IgD-negative memory B cell (primary cell): ENCODE measurements around the gene IFNGR2. TPM values are rescaled to one million over a fixed set of nuclear protein-coding genes. Genes with fewer than 3 reads are reported as not detected.
A peak's percentile ranks its signal among the peaks of the same experiment; 100 is the strongest.
"Not testable (repeated sequence)": the region's sequence is repeated elsewhere in the genome, so short reads cannot be mapped to it uniquely, and the experiment has no call there.

Source experiments
- H3K27ac Mint-ChIP-seq, 3 donors: one replicate each; pipeline ENCODE4 v1.8.0; 2020 to 2022; ENCODE audit warnings: mild to moderate bottlenecking in 3 of 3, mixed read lengths in 3 of 3, moderate library complexity in 1 of 3
- H3K27me3 Mint-ChIP-seq: one replicate; pipeline ENCODE4 v1.8.0; 2021; ENCODE audit warnings: mixed read lengths
- H3K36me3 Mint-ChIP-seq: one replicate; pipeline ENCODE4 v1.8.0; 2020; ENCODE audit warnings: mild to moderate bottlenecking, mixed read lengths
- H3K4me1 Mint-ChIP-seq, 3 donors: one replicate each; pipeline ENCODE4 v1.8.0; 2020 to 2022; ENCODE audit warnings: mixed read lengths in 3 of 3, mild to moderate bottlenecking in 1 of 3
- H3K4me3 Mint-ChIP-seq, 4 donors: one replicate each; pipeline ENCODE4 v1.8.0; 2020 to 2022; ENCODE audit warnings: mild to moderate bottlenecking in 4 of 4, mixed read lengths in 4 of 4, moderate library complexity in 3 of 4
- H3K9me3 Mint-ChIP-seq, 3 donors: one replicate each; pipeline ENCODE4 v1.8.0; 2020 to 2021; ENCODE audit warnings: mixed read lengths in 3 of 3, mild to moderate bottlenecking in 1 of 3
- polyA plus RNA-seq: library from polyadenylated mRNA; unstranded; fragments of 300-500 nt; fragmentation: Illumina TruSeq; gene quantifications from one replicate; pipeline ENCODE4 v1.2.3, GENCODE V29; 2021

IFNGR2 gene
- polyA plus RNA-seq, 1 donor from 2014 or later, result 131 TPM

- Mint-ChIP-seq H3K4me3 (no peak overlapping the region), H3K27me3 (no peaks in the 10 kb centered on the region), H3K27ac (peak overlapping the region in 1 of 3 donors; percentile 39), H3K36me3 (peaks cover 5% of the 10 kb centered on the region), H3K9me3 (no peaks in the 10 kb centered on the region), H3K4me1 (no peaks in the 10 kb centered on the region)
Measured at GRCh38 chr21:33452362-33452761, 49.1 kb downstream of the IFNGR2 start.

DNA sequence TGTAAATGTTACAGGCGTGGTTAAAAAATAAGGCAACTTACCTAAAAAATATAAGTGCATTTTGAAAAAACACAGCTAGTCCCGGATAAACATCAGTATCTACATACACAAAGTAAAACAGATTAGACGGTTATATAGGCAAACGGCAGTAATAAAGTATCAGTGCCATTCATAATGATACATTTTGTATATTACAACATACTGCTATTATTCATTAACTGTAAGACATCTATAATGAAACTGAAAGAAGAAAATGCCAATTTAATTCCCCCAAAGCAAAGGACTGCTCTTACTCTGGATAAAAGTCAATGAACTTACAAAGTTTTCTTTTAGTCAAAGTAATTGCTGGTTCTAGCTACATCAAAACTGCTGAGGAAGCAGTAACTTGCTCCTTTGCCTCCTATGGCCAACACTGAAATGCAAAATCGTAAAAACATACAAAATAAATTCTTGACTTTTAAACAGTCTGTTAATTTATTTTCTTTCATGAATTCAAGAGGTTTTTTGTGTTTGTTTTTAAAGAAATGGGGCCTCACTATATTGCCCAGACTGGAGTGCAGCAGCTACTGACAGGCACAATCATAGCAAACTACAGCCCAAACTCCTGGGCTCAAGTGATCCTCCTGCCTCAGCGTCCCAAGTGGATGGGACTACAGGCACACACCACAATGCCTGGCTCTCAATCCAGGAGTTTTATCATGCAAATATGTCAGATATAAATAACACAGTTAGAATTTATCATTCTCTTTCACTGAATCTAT, 52.7 kb downstream of the IFNGR2 start:
- H3K27me3 Mint-ChIP-seq, result no peaks in the 10 kb centered on the region
- H3K9me3 Mint-ChIP-seq, result no peaks in the 10 kb centered on the region
- peaks cover 3% of the 10 kb centered on the region for H3K36me3 Mint-ChIP-seq
- H3K27ac Mint-ChIP-seq, result no peak overlapping the region
- no peaks in the 10 kb centered on the region for H3K4me1 Mint-ChIP-seq
- H3K4me3 Mint-ChIP-seq, result no peak overlapping the region

- no peaks in the 10 kb centered on the region for H3K9me3 Mint-ChIP-seq
- no peak overlapping the region for H3K4me3 Mint-ChIP-seq
- H3K27me3 Mint-ChIP-seq, result no peaks in the 10 kb centered on the region
- H3K27ac Mint-ChIP-seq, result no peak overlapping the region
- H3K4me1 Mint-ChIP-seq, result no peaks in the 10 kb centered on the region
- peaks cover 3% of the 10 kb centered on the region for H3K36me3 Mint-ChIP-seq
Measured at GRCh38 chr21:33458861-33459260, 55.6 kb downstream of the IFNGR2 start.

DNA sequence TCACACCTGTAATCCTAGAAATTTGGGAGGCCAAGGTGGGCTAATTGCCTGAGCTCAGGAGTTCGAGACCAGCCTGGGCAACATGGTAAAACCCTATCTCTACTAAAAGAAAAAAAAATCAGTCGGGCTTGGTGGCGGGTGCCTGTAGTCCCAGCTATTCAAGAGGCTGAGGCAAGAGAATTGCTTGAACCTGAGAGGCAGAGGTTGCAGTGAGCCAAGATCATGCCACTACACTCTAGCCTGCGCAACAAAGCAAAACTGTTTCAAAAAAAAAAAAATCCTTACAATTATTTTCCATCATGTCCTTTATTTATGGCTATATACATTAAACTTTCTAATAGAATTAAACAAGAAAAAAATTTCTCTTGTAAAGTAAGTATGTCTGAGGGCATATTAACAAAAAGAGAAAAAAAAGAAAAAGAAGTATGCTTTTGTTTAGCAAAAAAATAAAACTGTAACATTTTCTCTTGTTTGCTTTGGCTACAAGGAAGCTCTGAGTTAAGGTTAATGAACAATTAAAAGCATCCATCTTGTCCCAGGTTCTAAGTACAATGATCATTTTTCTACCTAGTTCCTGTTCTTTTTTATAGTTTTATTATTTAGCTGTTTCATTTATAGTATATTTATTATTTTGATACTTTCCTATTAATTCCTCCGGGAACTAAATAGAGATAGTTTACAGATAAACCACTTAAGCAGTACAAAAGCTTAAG, 58.5 kb downstream of the IFNGR2 start:
- no peaks in the 10 kb centered on the region for H3K27me3 Mint-ChIP-seq
- H3K4me3 Mint-ChIP-seq, result no peak overlapping the region
- no peaks in the 10 kb centered on the region for H3K4me1 Mint-ChIP-seq
- no peaks in the 10 kb centered on the region for H3K9me3 Mint-ChIP-seq
- peaks cover 3% of the 10 kb centered on the region for H3K36me3 Mint-ChIP-seq
- no peak overlapping the region for H3K27ac Mint-ChIP-seq

GRCh38 chr21:33469183-33469582, 66.0 kb downstream of the IFNGR2 start:
- not testable (repeated sequence) for H3K27me3 Mint-ChIP-seq, H3K9me3 Mint-ChIP-seq, H3K4me3 Mint-ChIP-seq, H3K36me3 Mint-ChIP-seq, H3K27ac Mint-ChIP-seq
- H3K4me1 Mint-ChIP-seq, result peaks cover 7 to 13% (median 12%) of the 10 kb centered on the region in 3 donors

GRCh38 chr21:33470701-33471100, 67.5 kb downstream of the IFNGR2 start:
- H3K27me3 Mint-ChIP-seq, result no peaks in the 10 kb centered on the region
- peaks cover 6% of the 10 kb centered on the region for H3K36me3 Mint-ChIP-seq
- H3K27ac Mint-ChIP-seq, result peak overlapping the region in 1 of 3 donors; percentile 76
- H3K4me1 Mint-ChIP-seq, result peaks cover 7 to 13% (median 12%) of the 10 kb centered on the region in 3 donors
- H3K9me3 Mint-ChIP-seq, result peaks cover 0 to 3% (median 0%) of the 10 kb centered on the region in 3 donors
- no peak overlapping the region for H3K4me3 Mint-ChIP-seq

GRCh38 chr21:33473344-33473743, 70.1 kb downstream of the IFNGR2 start:
- no peak overlapping the region for H3K4me3 Mint-ChIP-seq
- H3K9me3 Mint-ChIP-seq, result peaks cover 0 to 3% (median 0%) of the 10 kb centered on the region in 3 donors
- no peak overlapping the region for H3K27ac Mint-ChIP-seq
- H3K36me3 Mint-ChIP-seq, result peaks cover 4% of the 10 kb centered on the region
- H3K27me3 Mint-ChIP-seq, result no peaks in the 10 kb centered on the region
- peaks cover 8 to 16% (median 12%) of the 10 kb centered on the region in 3 donors for H3K4me1 Mint-ChIP-seq

GRCh38 chr21:33477066-33477465, 73.9 kb downstream of the IFNGR2 start:
- Mint-ChIP-seq H3K4me3 (peak overlapping the region in 3 of 4 donors; percentile 41 to 99 (median 51)), H3K36me3 (peaks cover 6% of the 10 kb centered on the region), H3K27me3 (no peaks in the 10 kb centered on the region), H3K4me1 (peaks cover 12 to 17% (median 14%) of the 10 kb centered on the region in 3 donors), H3K27ac (peak overlapping the region in 1 of 3 donors; percentile 48), H3K9me3 (peaks cover 0 to 3% (median 0%) of the 10 kb centered on the region in 3 donors)

- no peaks in the 10 kb centered on the region for H3K27me3 Mint-ChIP-seq
- H3K4me3 Mint-ChIP-seq, result peak overlapping the region; percentile 91 to 99 (median 97)
- H3K27ac Mint-ChIP-seq, result peak overlapping the region; percentile 73 to 97 (median 93)
- peaks cover 12 to 17% (median 15%) of the 10 kb centered on the region in 3 donors for H3K4me1 Mint-ChIP-seq
- H3K9me3 Mint-ChIP-seq, result peaks cover 0 to 3% (median 0%) of the 10 kb centered on the region in 3 donors
- peaks cover 4% of the 10 kb centered on the region for H3K36me3 Mint-ChIP-seq
Measured at GRCh38 chr21:33478182-33478581, 75.0 kb downstream of the IFNGR2 start.

GRCh38 chr21:33478935-33479678, 75.9 kb downstream of the IFNGR2 start:
- Mint-ChIP-seq H3K9me3 (no peaks in the 10 kb centered on the region), H3K27ac (peak overlapping the region; percentile 73 to 97 (median 93)), H3K36me3 (peaks cover 1% of the 10 kb centered on the region), H3K4me3 (peak overlapping the region; percentile 91 to 99 (median 97)), H3K4me1 (peaks cover 8 to 17% (median 12%) of the 10 kb centered on the region in 3 donors), H3K27me3 (no peaks in the 10 kb centered on the region)

DNA sequence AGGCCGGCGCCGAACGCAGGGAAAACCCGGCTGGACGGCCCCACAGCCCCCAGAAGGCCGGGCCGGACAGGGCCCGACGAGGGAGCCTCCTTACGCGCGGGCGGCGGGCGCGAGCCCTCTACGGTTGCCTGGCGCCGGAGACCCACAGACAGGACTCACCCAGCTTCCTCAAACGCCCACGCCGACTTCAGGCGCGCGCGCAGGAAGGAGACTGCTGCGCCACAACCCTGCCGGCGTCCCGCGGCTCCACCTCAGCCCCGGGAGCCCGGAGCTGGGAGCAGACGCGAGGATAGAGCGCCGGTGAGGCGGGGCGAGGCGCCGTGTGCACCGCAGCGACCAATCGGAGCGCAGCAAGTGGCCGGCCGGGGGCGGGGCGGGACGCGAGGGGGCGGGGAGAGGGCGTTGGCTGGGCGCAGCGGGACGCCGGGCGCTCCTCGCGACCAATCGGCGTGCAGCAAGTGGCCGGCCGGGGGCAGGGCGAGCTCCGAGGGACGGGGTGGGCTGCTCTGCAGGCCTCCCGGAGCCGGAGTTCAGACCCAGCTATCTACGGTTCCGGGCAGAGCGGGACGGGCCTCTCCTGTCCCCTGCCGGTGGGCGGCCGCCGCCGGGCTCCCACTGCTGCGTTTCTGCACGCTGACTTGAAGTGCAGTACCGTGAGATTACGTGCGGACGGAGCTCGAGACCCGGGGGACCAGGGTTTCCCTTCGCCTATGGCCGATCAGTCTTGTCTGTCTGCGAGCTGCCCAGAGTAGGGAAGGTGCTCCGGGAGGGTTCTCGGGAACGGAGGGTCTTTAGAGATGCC, 76.7 kb downstream of the IFNGR2 start, which contains the start of gene TMEM50B:
Gene TMEM50B (minus strand): TSS at position 296 of the 802 bp plus-strand sequence. CDS start 11,089 bp downstream, outside the sequence.
- Mint-ChIP-seq H3K4me3 (peak within 1 kb of the TSS; percentile 91 to 99 (median 97)), H3K36me3 (peaks cover 1% of the 10 kb centered on the region), H3K27me3 (no peaks in the 10 kb centered on the region), H3K27ac (peak within 1 kb of the TSS; percentile 93 to 97 (median 93)), H3K4me1 (peaks cover 8 to 17% (median 12%) of the 10 kb centered on the region in 3 donors), H3K9me3 (no peaks in the 10 kb centered on the region)

DNA sequence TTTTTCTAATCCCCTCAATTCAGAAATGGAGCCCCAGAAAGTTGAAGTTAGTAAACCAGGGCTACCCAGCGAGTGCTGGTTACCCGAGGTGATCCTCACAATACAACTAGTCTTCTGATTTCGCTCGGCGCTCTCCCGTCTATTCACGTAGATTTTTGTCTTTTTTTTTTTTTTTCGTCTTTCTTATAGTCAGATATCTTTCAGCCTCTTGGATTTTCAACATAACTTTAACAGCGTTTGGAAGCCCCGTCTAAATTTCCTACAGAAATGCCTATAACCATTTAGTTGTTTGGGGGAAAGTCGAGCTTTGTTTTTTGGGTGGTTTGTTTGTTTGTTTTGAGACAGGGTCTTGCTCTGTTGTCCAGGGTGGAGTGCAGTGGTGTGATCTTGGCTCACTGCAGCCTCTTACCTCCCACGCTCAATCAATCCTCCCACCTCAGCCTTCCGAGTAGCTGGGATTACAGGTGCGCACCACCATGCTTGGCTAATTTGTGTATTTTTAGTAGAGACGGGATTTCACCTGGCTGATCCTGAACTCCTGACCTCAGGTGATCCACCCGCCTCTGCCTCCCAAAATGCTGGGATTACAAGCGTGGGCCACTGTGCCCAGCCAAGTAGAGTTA, 77.4 kb downstream of the IFNGR2 start:
- peaks cover 8 to 17% (median 12%) of the 10 kb centered on the region in 3 donors for H3K4me1 Mint-ChIP-seq
- no peaks in the 10 kb centered on the region for H3K9me3 Mint-ChIP-seq
- H3K27ac Mint-ChIP-seq, result peak overlapping the region; percentile 83 to 97 (median 93)
- H3K4me3 Mint-ChIP-seq, result peak overlapping the region; percentile 91 to 99 (median 96)
- no peaks in the 10 kb centered on the region for H3K27me3 Mint-ChIP-seq
- H3K36me3 Mint-ChIP-seq, result peaks cover 1% of the 10 kb centered on the region

DNA sequence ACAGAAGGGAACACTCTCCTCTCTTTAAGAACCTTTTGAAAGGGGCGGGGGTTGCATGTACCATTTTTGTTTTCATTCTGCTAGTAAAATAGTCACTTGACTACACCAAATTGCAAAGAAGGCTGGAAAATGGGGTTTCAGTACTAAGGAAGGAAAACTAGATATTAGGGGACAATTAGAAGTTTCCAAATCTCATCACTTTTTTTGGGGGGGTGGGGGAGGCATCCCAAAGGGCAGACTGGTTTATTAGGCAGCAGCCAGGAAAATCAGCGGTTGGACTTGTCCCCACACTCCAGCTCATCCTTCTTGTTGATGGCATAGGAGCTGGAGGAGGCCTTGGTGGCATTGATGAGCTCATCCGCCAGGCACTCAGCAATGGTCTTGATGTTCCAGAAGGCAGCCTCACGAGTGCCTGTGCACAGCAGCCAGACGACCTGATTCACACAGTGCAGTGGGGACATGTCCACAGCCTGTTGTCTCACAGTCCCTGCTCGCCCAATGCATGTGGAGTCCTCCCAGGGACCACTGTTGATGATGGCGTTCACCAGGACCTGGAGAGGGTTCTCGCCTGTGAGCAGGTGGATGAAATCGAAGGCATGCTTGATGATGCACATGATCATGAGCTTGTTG, 78.2 kb downstream of the IFNGR2 start:
- Mint-ChIP-seq H3K9me3 (no peaks in the 10 kb centered on the region), H3K36me3 (peaks cover 1% of the 10 kb centered on the region), H3K27me3 (no peaks in the 10 kb centered on the region), H3K27ac (peak overlapping the region in 1 of 3 donors; percentile 97), H3K4me3 (peak overlapping the region in 3 of 4 donors; percentile 12 to 99 (median 95)), H3K4me1 (peaks cover 8 to 17% (median 12%) of the 10 kb centered on the region in 3 donors)
